Stimulated activated CD8-positive, alpha-beta memory T cell treated with anti-CD3 and anti-CD28 coated beads, Interleukin-12 subunit alpha, Interleukin-12 subunit beta, amount 100 ng/mL, for 4 hours (primary cell): ENCODE measurements around the gene HDDC3.

Source experiments
- DNase-seq: peaks from one replicate; pipeline ENCODE4 v3.0.0-alpha.2; 2020; ENCODE audit warnings: low read depth

The HDDC3 gene

GRCh38 chr15:90953947-90954711 is 21.8 kb upstream of the HDDC3 start:
- no peak for DNase-seq

- no peak for DNase-seq
Observed at GRCh38 chr15:90952901-90953677, 20.7 kb upstream of the HDDC3 start.

GRCh38 chr15:90950676-90951075 is 18.3 kb upstream of the HDDC3 start:
- DNase-seq = no peak

GRCh38 chr15:90949979-90950675 is 17.8 kb upstream of the HDDC3 start:
- DNase-seq = no peak

- DNase-seq = no peak
Observed at GRCh38 chr15:90948506-90948905, 16.2 kb upstream of the HDDC3 start.

- no peak for DNase-seq
Observed at GRCh38 chr15:90947577-90948357, 15.4 kb upstream of the HDDC3 start.

- DNase-seq = no peak
Observed at GRCh38 chr15:90946941-90947576, 14.7 kb upstream of the HDDC3 start.

- no peak for DNase-seq
Observed at GRCh38 chr15:90946538-90946937, 14.2 kb upstream of the HDDC3 start.

GRCh38 chr15:90945091-90945490 is 12.7 kb upstream of the HDDC3 start:
- DNase-seq = no peak

GRCh38 chr15:90942354-90943120 is 10.2 kb upstream of the HDDC3 start:
- DNase-seq = no peak

- DNase-seq = no peak
Observed at GRCh38 chr15:90941038-90941437, 8.7 kb upstream of the HDDC3 start.

GRCh38 chr15:90939756-90940155 is 7.4 kb upstream of the HDDC3 start:
- no peak for DNase-seq

GRCh38 chr15:90938261-90938660 is 5.9 kb upstream of the HDDC3 start:
- no peak for DNase-seq

GRCh38 chr15:90936823-90937222 is 4.5 kb upstream of the HDDC3 start:
- no peak for DNase-seq

- DNase-seq = peak; percentile 94
Observed at GRCh38 chr15:90934949-90935751, 2.8 kb upstream of the HDDC3 start, which contains the start of gene UNC45A. Gene UNC45A (plus strand): TSS chr15:90935285. CDS start chr15:90935325, 40 bp downstream.

- DNase-seq = peak; percentile 66
Observed at GRCh38 chr15:90934256-90934948, 2.1 kb upstream of the HDDC3 start.

GRCh38 chr15:90933301-90933700 is 952 bp upstream of the HDDC3 start:
- no peak for DNase-seq

GRCh38 chr15:90932660-90932991 is 277 bp upstream of the HDDC3 start:
- DNase-seq = no peak

- no peak for DNase-seq
Observed at GRCh38 chr15:90931575-90931827, 848 bp downstream of the HDDC3 start.
